Measurements from ENCODE around the gene NR2C2. TPM values are rescaled to one million over a fixed set of nuclear protein-coding genes. Genes with fewer than 3 reads are reported as not detected.

Gene NR2C2
- total and polyA plus RNA-seq, 9 of the 15 experiments (the other 6 are each of a cell fraction or from before 2014, with no cell fraction given) = 6.1 to 33.0 (median 14.6) TPM

DNA sequence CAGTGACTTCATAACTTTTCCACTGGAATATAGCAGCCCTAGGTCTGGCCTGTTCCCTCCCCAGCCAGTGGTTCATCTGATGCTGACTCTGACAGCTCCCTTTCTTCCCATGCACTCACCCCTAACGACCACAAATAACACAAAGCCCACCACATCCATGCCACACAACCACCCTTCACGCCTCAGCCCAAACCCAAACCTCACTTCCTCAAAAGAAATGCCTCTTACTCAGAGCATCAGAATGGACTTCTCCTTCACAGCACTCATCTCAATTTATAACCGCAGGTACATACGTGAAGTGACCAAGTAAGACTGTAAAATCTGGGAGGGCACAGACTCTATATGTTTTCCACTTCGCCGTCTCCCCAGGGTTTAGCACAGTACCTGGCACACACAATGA, 150.5 kb downstream of the NR2C2 start (continued):
- TF ChIP-seq, protein P1, sequence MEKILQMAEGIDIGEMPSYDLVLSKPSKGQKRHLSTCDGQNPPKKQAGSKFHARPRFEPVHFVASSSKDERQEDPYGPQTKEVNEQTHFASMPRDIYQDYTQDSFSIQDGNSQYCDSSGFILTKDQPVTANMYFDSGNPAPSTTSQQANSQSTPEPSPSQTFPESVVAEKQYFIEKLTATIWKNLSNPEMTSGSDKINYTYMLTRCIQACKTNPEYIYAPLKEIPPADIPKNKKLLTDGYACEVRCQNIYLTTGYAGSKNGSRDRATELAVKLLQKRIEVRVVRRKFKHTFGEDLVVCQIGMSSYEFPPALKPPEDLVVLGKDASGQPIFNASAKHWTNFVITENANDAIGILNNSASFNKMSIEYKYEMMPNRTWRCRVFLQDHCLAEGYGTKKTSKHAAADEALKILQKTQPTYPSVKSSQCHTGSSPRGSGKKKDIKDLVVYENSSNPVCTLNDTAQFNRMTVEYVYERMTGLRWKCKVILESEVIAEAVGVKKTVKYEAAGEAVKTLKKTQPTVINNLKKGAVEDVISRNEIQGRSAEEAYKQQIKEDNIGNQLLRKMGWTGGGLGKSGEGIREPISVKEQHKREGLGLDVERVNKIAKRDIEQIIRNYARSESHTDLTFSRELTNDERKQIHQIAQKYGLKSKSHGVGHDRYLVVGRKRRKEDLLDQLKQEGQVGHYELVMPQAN (IDR thresholded peaks at IDR 0.05; ENCODE audit: borderline replicate concordance) = peak; percentile 29; the same call in 1 of the 2 replicates
- TF ChIP-seq ZNF217 (CRISPR knock-in tag; IDR thresholded peaks at IDR 0.05) (no peak), SMAD3 (CRISPR knock-in tag; conservative IDR thresholded peaks at IDR 0.05) (no peak), CBX8 (IDR thresholded peaks at IDR 0.05; ENCODE audit: borderline replicate concordance, extremely low read depth, low read depth, low read length, poor library complexity, severe bottlenecking) (no peak)

Other genes with a start within 250 kb of the NR2C2 start
- not detected in 2 replicates for gene FGD5, start 128.6 kb upstream of the NR2C2 start, total RNA-seq (2014; rRNA removed)
- gene FGD5, start 128.6 kb upstream of the NR2C2 start, total RNA-seq (2014; rRNA removed; fragmentation: Illumina TruSeq; extraction: Trizol) = not detected in 2 replicates
- not detected in 2 replicates for gene FGD5, start 128.6 kb upstream of the NR2C2 start, total RNA-seq (2015; rRNA removed; fragmentation: Illumina TruSeq; extraction: Trizol)
- 0.13 and 0.18 TPM in 2 replicates for gene FGD5, start 128.6 kb upstream of the NR2C2 start, total RNA-seq (2021)
- gene FGD5, start 128.6 kb upstream of the NR2C2 start, polyA plus RNA-seq (2011; rRNA removed) = not detected in 2 replicates
- not detected in 2 replicates for gene FGD5, start 128.6 kb upstream of the NR2C2 start, polyA plus RNA-seq (2014; fragmentation: Illumina TruSeq; extraction: Trizol)
- gene FGD5, start 128.6 kb upstream of the NR2C2 start, polyA plus RNA-seq (2014; fragmentation: Nextera tagmentation; extraction: Ambion mirVana) = not detected
- not detected in 2 replicates for gene FGD5, start 128.6 kb upstream of the NR2C2 start, polyA plus RNA-seq (2014; rRNA removed)
- gene MRPS25, start 117.7 kb downstream of the NR2C2 start, total RNA-seq (2014; rRNA removed) = 78.2 and 98.6 TPM in 2 replicates
- 75.1 and 77.8 TPM in 2 replicates for gene MRPS25, start 117.7 kb downstream of the NR2C2 start, total RNA-seq (2014; rRNA removed; fragmentation: Illumina TruSeq; extraction: Trizol)
- gene MRPS25, start 117.7 kb downstream of the NR2C2 start, total RNA-seq (2015; rRNA removed; fragmentation: Illumina TruSeq; extraction: Trizol) = 75.2 and 90.2 TPM in 2 replicates
- gene MRPS25, start 117.7 kb downstream of the NR2C2 start, total RNA-seq (2021) = 129 and 132 TPM in 2 replicates
- gene MRPS25, start 117.7 kb downstream of the NR2C2 start, polyA plus RNA-seq (2011; rRNA removed) = 72.6 and 105 TPM in 2 replicates
- gene MRPS25, start 117.7 kb downstream of the NR2C2 start, polyA plus RNA-seq (2014; fragmentation: Illumina TruSeq; extraction: Trizol) = 86.8 and 110 TPM in 2 replicates
- gene MRPS25, start 117.7 kb downstream of the NR2C2 start, polyA plus RNA-seq (2014; fragmentation: Nextera tagmentation; extraction: Ambion mirVana) = 10 to 100 TPM; 34.3 to 65.1 TPM
- gene MRPS25, start 117.7 kb downstream of the NR2C2 start, polyA plus RNA-seq (2014; rRNA removed) = 125 and 144 TPM in 2 replicates
- gene RBSN, start 151.6 kb downstream of the NR2C2 start, total RNA-seq (2014; rRNA removed) = 14.1 and 21.1 TPM in 2 replicates
- 18.3 and 20.8 TPM in 2 replicates for gene RBSN, start 151.6 kb downstream of the NR2C2 start, total RNA-seq (2014; rRNA removed; fragmentation: Illumina TruSeq; extraction: Trizol)
- gene RBSN, start 151.6 kb downstream of the NR2C2 start, total RNA-seq (2015; rRNA removed; fragmentation: Illumina TruSeq; extraction: Trizol) = 17.5 and 19.0 TPM in 2 replicates
- 18.7 and 19.6 TPM in 2 replicates for gene RBSN, start 151.6 kb downstream of the NR2C2 start, total RNA-seq (2021)
- gene RBSN, start 151.6 kb downstream of the NR2C2 start, polyA plus RNA-seq (2011; rRNA removed) = 15.7 and 16.8 TPM in 2 replicates
- gene RBSN, start 151.6 kb downstream of the NR2C2 start, polyA plus RNA-seq (2014; fragmentation: Illumina TruSeq; extraction: Trizol) = 13.9 and 15.0 TPM in 2 replicates
- gene RBSN, start 151.6 kb downstream of the NR2C2 start, polyA plus RNA-seq (2014; fragmentation: Nextera tagmentation; extraction: Ambion mirVana) = 1 to 10 TPM; 2.9 to 4.2 TPM
- 12.1 and 12.8 TPM in 2 replicates for gene RBSN, start 151.6 kb downstream of the NR2C2 start, polyA plus RNA-seq (2014; rRNA removed)